ENCODE data around the gene PGAP3.

DNA sequence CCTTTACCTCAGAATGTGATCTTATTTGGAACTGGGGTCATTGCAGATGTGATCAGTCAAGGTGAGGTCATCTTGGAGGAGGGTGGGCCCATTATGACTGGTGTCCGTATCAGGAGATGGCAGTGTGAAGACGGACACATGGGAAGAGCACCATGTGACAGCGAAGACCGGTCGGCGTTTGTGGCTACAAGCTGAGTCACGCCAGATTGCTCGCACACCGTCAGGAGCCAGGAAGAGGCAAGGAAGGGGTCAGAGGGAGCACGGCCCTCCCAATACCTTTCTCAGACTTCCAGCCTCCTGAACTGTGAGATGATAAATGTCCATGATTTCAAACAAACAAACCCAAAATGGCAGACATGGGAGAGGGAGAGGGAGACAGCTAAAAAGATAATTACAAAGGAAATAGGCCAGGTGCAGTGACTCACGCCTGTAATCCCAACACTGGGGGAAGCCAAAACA, 37.7 kb downstream of the PGAP3 start:
- TF ChIP-seq, protein P1, sequence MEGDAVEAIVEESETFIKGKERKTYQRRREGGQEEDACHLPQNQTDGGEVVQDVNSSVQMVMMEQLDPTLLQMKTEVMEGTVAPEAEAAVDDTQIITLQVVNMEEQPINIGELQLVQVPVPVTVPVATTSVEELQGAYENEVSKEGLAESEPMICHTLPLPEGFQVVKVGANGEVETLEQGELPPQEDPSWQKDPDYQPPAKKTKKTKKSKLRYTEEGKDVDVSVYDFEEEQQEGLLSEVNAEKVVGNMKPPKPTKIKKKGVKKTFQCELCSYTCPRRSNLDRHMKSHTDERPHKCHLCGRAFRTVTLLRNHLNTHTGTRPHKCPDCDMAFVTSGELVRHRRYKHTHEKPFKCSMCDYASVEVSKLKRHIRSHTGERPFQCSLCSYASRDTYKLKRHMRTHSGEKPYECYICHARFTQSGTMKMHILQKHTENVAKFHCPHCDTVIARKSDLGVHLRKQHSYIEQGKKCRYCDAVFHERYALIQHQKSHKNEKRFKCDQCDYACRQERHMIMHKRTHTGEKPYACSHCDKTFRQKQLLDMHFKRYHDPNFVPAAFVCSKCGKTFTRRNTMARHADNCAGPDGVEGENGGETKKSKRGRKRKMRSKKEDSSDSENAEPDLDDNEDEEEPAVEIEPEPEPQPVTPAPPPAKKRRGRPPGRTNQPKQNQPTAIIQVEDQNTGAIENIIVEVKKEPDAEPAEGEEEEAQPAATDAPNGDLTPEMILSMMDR (IDR thresholded peaks at IDR 0.05) = no peak
- TF ChIP-seq POLR2AphosphoS5 (IDR thresholded peaks at IDR 0.05; ENCODE audit: insufficient read depth in 1 of 2, low read depth in 1 of 2) (no peak), POLR2A (IDR thresholded peaks at IDR 0.05) (no peak)

All from vagina (tissue), 2 donors.